NOMO-1 (cell line): ENCODE results near the gene TNFRSF21.

ENCODE experiments used
- DNase-seq, 2 experiments: peaks; one replicate each; lab custom pipeline; 2025; ENCODE audit not compliant: unreplicated experiment in 2 of 2; lab: John Stamatoyannopoulos, UW

TNFRSF21 gene

DNA sequence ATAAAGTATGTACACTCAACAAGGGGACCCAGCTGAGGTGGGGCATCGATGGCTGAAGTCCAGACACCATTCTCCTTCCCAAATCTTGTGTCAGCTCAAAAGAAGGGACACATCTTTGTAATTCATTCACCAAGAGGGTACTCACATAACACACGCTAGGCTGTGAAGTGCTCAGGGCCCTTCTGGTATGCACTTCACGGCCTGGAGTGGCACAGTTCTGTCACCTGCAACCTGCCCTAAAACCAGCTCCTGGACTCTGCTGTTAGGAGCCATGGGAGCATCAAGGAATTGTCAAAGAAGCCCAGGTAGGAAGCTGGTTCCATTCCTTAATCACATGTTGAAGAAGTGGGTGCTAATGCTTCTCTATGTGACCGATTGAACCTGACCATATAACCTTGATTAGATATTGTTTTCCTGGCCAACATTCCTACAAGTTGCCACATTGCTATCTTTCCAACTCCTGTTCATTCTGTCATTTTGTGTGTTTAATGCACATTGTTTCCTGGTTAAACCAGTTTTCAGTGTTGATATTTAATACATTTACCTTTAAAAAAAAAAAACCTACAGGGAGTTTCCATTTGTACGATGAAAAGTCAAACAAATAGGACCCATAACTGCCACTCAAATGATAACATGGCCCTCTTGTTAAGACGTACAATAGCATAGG is 127.3 kb downstream of the TNFRSF21 start:
- DNase-seq = no peak

DNA sequence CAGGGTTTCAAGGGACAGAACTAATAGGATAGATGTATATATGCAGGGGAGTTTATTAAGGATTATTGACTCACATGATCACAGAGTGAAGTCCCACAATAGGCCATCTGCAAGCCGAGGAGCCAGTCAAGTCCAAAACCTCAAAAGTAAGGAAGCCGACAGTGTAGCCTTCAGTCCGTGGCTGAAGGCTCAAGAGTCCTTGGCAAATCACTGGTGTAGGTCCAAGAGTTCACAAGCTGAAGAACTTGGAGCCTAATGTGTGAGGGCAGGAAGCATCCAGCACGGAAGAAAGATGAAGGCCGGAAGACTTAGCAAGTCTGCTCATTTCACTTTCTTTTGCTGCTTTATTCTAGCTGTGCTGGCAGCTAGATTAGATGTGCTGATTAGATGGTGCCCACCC is 128.0 kb downstream of the TNFRSF21 start:
- no peak for DNase-seq
